BLaER1 (cell line): ENCODE data around the gene MUC5AC.
A peak's percentile ranks its signal among the peaks of the same experiment; 100 is the strongest.

ENCODE experiments used
- H3K27ac ChIP-seq: shearing (Covaris generic); formaldehyde crosslinking; 2 replicates; pipeline ENCODE4 v1.8.1; 2022
- H3K27me3 ChIP-seq: shearing (Covaris generic); formaldehyde crosslinking; 2 replicates; pipeline ENCODE4 v1.8.1; 2022
- H3K36me3 ChIP-seq: shearing (Covaris generic); formaldehyde crosslinking; 2 replicates; pipeline ENCODE4 v1.8.1; 2022
- H3K4me1 ChIP-seq: shearing (Covaris generic); formaldehyde crosslinking; 2 replicates; pipeline ENCODE4 v1.8.1; 2022
- H3K4me2 ChIP-seq: shearing (Covaris generic); formaldehyde crosslinking; 2 replicates; pipeline ENCODE4 v1.8.1; 2022
- H3K4me3 ChIP-seq: shearing (Covaris generic); formaldehyde crosslinking; 2 replicates; pipeline ENCODE4 v1.8.1; 2022
- H3K9ac ChIP-seq: shearing (Covaris generic); formaldehyde crosslinking; 2 replicates; pipeline ENCODE4 v1.8.1; 2022
- H3K9me3 ChIP-seq: shearing (Covaris generic); formaldehyde crosslinking; 2 replicates; pipeline ENCODE4 v1.8.1; 2022
- H4K20me1 ChIP-seq: shearing (Covaris generic); formaldehyde crosslinking; 2 replicates; pipeline ENCODE4 v1.8.1; 2022
- Cebpa-rat ChIP-seq: shearing (Covaris generic); IDR thresholded peaks from 2 replicates; pipeline ENCODE4 v1.8.1; 2022

MUC5AC gene

DNA sequence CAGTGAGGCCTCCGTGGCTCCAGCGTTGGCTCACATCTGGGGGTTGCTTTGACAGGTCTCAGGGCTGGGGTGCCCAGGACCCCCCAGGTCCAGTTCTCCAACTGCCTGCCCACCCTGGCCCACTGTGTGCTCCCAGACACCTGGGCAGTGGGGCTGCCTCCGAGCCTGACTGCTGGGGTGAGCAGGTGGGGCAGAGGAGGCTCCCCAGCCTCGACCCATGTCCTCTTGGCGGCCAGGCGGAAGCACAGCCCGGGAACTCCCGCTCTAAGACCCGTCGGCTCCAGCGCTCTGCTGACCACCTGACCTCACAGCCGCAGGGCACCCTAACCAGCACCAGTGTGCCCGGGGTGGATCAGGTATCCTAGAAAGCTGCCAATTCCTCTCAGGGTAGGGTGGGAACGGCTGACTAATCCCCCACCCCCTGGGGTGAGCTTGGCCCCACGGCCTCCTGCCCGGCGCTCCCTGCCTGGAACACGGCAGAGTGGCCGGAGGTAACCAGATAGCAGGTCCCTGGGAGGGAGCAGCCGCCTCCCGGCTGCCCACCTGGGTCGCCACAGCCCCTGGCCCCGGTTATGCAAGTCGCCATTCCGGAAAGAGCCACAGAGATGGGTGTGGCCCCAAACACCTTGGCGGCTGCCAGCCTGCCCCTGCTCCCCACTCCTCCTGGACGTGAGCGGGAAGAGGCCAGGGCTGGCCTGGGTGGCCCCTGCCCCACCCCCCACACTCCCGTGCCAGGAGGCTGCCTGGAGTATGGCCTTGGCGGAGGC is 45.9 kb downstream of the MUC5AC start:
- no peak overlapping the region for H3K9ac ChIP-seq
- H3K36me3 ChIP-seq = no peaks in the 10 kb centered on the region
- H4K20me1 ChIP-seq = peaks cover 9% of the 10 kb centered on the region; the same call in 1 of the 2 replicates
- H3K4me2 ChIP-seq = no peak overlapping the region
- no peak overlapping the region for H3K27ac ChIP-seq
- H3K4me3 ChIP-seq = no peak overlapping the region
- peaks cover 13% of the 10 kb centered on the region for H3K4me1 ChIP-seq
- peaks cover 6% of the 10 kb centered on the region for H3K27me3 ChIP-seq
- no peak for TF ChIP-seq Cebpa-rat
- no peaks in the 10 kb centered on the region for H3K9me3 ChIP-seq

DNA sequence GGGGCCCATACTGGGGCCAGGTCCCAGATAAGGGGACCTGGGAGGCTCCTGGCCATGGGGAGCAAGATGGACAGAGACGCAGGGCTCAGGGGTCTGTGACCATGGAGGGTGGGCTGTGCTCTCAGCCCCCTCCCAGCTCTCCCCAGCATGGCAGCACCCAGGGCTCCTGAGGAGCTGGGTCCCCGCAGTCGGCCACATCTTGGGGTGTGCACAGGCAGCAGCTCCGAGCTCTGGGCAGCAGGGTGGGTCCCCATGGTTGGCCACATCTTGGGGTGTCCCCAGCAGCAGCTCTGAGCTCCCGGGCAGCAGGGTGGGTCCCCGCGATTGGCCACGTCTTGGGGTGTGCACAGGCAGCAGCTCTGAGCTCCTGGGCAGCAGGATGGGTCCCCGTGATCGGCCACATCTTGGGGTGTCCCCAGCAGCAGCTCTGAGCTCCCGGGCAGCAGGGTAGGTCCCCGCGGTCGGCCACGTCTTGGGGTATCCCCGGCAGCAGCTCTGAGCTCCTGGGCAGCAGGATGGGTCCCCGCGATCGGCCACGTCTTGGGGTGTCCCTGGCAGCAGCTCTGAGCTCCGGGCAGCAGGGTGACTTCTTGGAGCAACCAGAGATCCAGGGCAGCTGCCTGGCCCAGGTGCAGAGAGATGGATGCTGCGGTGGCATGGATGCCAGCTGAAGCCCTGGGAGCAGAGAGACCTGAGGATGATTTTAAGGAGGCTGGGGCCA is 46.8 kb downstream of the MUC5AC start:
- Histone ChIP-seq H4K20me1 (peaks cover 9% of the 10 kb centered on the region; the same call in 1 of the 2 replicates), H3K27me3 (no peaks in the 10 kb centered on the region; the same call in 1 of the 2 replicates), H3K9me3 (no peaks in the 10 kb centered on the region), H3K4me2 (no peak overlapping the region), H3K9ac (no peak overlapping the region), H3K4me1 (peaks cover 13% of the 10 kb centered on the region), H3K27ac (no peak overlapping the region), H3K4me3 (no peak overlapping the region), H3K36me3 (no peaks in the 10 kb centered on the region)
- no peak for TF ChIP-seq Cebpa-rat

DNA sequence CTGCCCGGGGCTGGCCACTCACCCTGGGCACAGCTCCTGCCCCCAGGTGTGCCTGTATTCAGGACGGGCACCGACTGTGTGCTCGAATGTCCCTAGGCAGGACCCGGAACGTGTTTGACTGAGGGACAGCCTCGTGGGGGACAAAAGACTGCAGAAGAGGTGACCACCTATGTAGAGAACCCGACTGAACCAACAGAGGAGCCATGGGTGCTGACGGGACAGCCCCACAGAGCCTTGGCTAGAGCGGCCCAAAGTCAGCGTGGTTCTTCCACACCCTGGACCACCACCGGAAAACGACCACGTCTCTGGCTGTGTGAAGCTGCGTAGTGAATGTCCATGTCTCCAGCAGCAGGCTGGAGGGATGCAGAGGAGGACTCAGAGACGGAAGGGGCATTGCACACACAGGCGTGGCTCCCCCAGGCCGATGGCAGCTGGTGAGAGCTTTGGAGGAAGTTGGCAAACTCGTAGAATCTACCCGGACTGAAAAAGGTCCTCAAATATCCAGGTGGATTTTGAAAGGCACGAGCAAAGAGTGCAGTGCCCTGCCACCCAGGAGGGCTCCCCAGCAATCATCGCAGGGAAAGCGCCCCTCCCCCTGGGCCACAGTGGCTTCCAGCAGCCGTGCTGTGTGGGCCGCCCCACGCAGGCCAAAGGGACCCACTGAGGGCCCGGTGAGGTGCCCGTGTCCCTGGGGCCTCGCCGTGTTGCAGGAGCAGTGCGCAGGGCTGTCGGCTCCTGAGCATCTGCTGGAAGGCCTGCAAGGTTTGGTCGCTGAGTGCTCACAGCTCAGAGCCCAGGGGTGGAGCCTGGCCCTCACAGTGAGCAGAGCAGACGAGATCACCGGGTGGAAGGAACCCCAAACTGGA is 47.6 kb downstream of the MUC5AC start:
- Histone ChIP-seq H3K27me3 (no peaks in the 10 kb centered on the region; the same call in 1 of the 2 replicates), H3K4me1 (peaks cover 13% of the 10 kb centered on the region), H3K4me3 (no peak overlapping the region), H3K9me3 (no peaks in the 10 kb centered on the region), H4K20me1 (peaks cover 9% of the 10 kb centered on the region; the same call in 1 of the 2 replicates), H3K9ac (no peak overlapping the region), H3K4me2 (no peak overlapping the region), H3K36me3 (no peaks in the 10 kb centered on the region), H3K27ac (no peak overlapping the region)
- no peak for TF ChIP-seq Cebpa-rat

DNA sequence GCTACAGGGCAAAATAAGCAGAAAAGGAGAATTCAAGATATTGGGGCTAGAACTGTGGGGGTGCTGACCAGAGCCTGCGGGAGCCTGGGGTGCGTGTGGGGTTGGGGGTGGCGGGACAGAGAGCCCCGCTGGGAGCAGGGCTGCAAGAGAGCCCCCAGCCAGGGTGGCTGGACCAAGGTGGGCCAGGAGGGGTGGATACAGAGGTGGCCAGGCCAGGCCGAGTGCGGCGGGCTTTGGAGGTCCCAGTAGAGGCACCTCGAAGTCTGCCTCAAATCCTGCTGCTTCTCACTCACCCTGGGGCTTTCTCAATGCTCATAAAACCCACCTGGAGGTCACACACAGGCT is 48.2 kb downstream of the MUC5AC start:
- no peak overlapping the region for H3K4me2 ChIP-seq
- peaks cover 5% of the 10 kb centered on the region for H3K9me3 ChIP-seq
- no peaks in the 10 kb centered on the region; the same call in 1 of the 2 replicates for H3K27me3 ChIP-seq
- H4K20me1 ChIP-seq = peaks cover 9% of the 10 kb centered on the region; the same call in 1 of the 2 replicates
- no peaks in the 10 kb centered on the region for H3K36me3 ChIP-seq
- no peak overlapping the region for H3K4me3 ChIP-seq
- no peak for TF ChIP-seq Cebpa-rat
- no peak overlapping the region for H3K9ac ChIP-seq
- peaks cover 13% of the 10 kb centered on the region for H3K4me1 ChIP-seq
- no peak overlapping the region for H3K27ac ChIP-seq

DNA sequence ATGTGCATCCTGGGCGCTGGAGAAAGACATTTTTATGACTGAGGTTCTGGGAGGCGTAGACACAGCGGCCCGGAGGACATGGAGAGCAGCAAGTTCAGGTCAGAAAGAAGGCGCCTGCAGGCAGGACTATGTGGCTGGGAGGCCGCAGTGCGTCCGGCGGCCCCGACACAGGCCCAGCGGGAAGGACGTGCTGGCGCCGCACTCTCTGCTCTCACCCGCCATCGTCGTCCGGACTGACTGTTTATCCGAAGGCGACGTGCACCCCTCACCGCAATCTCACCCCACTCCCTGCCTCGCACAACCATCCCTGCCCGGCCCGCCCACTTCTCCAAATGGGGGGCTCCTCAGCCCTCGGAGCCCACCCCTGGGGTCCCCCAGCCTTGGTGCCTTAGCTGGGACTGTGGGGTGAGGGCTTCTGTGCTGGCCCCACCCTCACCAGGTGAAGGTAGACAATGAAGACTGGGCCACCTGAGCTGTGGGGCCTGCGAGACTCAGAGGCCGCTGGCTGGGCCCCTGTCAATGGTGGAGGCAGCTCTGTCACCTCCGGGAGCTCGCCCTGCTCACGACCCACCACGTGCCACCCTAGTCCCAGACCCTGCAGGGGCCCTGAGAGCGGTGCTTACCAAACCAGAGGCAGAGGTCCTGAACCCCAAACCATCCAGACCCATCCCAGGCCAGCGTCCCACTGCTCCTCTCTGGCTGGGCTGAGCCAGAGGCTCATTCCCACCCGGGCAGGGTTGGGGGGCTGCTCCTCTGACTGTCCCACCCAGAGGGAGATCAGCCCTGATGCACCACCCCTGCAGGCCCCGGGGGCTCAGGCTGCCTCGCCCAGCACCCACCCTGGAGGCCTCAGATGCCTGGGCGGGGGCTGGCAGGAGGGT is 48.9 kb downstream of the MUC5AC start:
- Histone ChIP-seq H3K9me3 (peaks cover 11% of the 10 kb centered on the region), H4K20me1 (peaks cover 9% of the 10 kb centered on the region; the same call in 1 of the 2 replicates), H3K4me3 (no peak overlapping the region), H3K27ac (no peak overlapping the region), H3K9ac (no peak overlapping the region), H3K4me2 (peak overlapping the region; percentile 67; the same call in 1 of the 2 replicates), H3K4me1 (peaks cover 13% of the 10 kb centered on the region), H3K27me3 (no peaks in the 10 kb centered on the region; the same call in 1 of the 2 replicates), H3K36me3 (no peaks in the 10 kb centered on the region)
- no peak for TF ChIP-seq Cebpa-rat

DNA sequence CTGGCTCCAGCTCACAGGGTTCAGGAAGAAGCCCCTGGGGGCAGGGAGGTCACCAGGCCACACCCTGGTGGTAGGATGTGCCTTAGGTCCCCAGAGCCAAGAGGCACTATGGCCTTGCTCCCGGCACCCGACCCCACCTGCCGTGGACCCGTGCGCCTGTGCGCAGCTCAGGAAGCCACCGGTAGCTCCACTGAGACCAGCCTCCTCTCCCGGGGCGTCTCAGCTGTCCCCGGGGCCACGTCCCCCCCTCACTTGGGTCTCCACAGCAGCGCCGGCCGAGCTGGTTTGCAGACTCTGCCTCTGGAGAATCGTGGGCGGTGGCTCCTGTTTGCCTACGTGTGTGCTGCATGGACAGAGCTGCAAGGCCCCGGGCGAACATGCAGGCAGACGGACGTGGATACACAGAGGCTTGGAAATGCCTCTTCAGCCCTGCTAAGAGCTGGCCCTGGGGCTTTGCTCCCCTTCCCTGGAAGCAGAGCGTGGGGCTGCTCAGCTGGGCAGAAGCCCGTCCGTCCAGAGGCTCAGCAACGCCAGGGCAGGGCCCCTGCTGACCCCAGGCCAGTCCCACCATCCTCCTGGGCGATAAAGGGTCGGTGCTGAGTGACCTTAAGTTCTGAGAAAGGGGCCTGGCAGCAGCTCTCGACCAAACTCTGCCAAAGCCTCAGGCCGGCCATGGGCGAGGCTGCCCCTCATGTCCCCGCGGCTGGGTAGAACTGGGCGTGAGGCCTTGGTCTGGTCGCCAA is 49.8 kb downstream of the MUC5AC start:
- Histone ChIP-seq H3K9me3 (peaks cover 20% of the 10 kb centered on the region), H3K4me3 (no peak overlapping the region), H3K4me1 (peaks cover 13% of the 10 kb centered on the region), H3K27me3 (no peaks in the 10 kb centered on the region; the same call in 1 of the 2 replicates), H3K36me3 (no peaks in the 10 kb centered on the region), H3K4me2 (peak overlapping the region; percentile 67), H4K20me1 (peaks cover 3% of the 10 kb centered on the region; the same call in 1 of the 2 replicates), H3K9ac (0 out of 2 replicates have a peak overlapping the region, but pooled peaks have one; percentile 29), H3K27ac (no peak overlapping the region)
- no peak for TF ChIP-seq Cebpa-rat

DNA sequence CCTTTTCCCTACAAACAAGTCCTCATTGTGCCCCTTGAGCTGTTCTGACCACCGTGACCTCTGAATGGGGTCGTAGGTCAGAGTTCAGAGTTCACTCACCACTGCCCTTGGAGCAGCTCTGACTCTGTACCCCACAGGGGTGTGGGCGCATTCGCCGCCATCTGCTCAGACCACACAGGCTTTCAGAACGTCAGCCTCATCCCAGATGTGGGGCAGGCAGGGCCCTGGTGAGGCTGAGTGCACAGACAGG is 50.3 kb downstream of the MUC5AC start:
- Histone ChIP-seq H3K4me1 (peaks cover 13% of the 10 kb centered on the region), H3K27me3 (no peaks in the 10 kb centered on the region; the same call in 1 of the 2 replicates), H3K36me3 (no peaks in the 10 kb centered on the region), H3K9ac (no peak overlapping the region), H4K20me1 (no peaks in the 10 kb centered on the region; the same call in 1 of the 2 replicates), H3K4me3 (no peak overlapping the region), H3K27ac (no peak overlapping the region), H3K4me2 (peak overlapping the region; percentile 67; the same call in 1 of the 2 replicates), H3K9me3 (peaks cover 25% of the 10 kb centered on the region)
- no peak for TF ChIP-seq Cebpa-rat

DNA sequence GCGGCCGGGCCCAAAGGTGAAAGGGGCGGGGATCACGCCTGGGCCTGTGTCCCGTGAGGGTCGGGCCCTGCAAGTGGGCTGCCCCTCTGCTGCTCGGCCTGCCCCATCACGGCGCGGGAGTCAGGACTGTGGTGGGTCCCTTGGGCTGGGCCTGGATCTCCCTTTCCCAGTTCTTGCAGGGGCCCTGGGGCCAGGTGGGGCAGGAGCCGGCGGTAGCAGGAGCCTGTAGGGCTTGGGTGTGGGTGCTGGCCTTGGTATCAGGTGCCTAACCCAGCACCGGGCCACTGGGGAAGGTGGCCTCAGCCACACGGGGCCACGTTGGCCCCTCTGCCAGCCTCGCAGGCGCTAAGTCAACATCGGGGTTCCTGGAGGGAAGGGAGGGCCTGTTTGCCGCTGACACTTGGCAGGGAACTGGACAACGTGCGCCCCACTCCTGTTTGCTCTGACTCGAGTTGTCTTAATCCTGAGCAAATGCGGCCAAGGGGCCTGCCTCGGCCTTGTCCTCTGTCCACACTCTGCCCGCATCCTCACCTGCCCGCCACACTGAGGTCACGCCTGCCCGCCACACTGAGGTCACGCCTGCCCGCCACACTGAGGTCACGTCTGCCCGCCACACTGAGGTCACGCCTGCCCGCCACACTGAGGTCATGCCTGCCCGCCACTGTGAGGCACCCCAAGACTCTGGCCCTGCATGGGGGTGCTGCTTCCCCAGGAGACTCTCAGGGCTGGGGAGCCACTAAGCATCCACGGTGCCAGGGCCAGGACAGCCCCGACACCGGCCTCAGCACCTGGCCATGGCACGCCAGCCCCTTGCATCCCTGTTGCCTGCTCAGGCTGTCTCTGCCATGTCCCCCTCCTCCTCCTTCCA is 50.9 kb downstream of the MUC5AC start:
- TF ChIP-seq Cebpa-rat = no peak
- H4K20me1 ChIP-seq = no peaks in the 10 kb centered on the region; the same call in 1 of the 2 replicates
- H3K4me2 ChIP-seq = no peak overlapping the region
- H3K9ac ChIP-seq = no peak overlapping the region
- no peaks in the 10 kb centered on the region for H3K36me3 ChIP-seq
- H3K27ac ChIP-seq = no peak overlapping the region
- H3K4me1 ChIP-seq = peaks cover 13% of the 10 kb centered on the region
- no peaks in the 10 kb centered on the region; the same call in 1 of the 2 replicates for H3K27me3 ChIP-seq
- peaks cover 27% of the 10 kb centered on the region for H3K9me3 ChIP-seq
- no peak overlapping the region for H3K4me3 ChIP-seq
